GM19463 (cell line): Measurements from ENCODE around the gene TBC1D13.
A peak's percentile ranks its signal among the peaks of the same experiment; 100 is the strongest.
"Not testable (repeated sequence)": the region's sequence is repeated elsewhere in the genome, so short reads cannot be mapped to it uniquely, and the experiment has no call there.

Experiments used
- ATAC-seq: cut with Tn5 transposase; IDR thresholded peaks from one replicate; pipeline ENCODE4 v1.9.1; 2021; ENCODE audit warnings: mild to moderate bottlenecking, moderate library complexity; ENCODE audit not compliant: unreplicated experiment

Gene TBC1D13

GRCh38 chr9:128786681-128787601, at the start of gene TBC1D13:
Gene TBC1D13, plus strand, starts transcription at chr9:128787253. Its CDS starts 101 bp downstream, at chr9:128787354.
- ATAC-seq: peak; percentile 95

- ATAC-seq: no peak
Observed at GRCh38 chr9:128742401-128742800, 44.7 kb upstream of the TBC1D13 start.

GRCh38 chr9:128743421-128743820, 43.6 kb upstream of the TBC1D13 start:
- no peak for ATAC-seq

- ATAC-seq: no peak
Observed at GRCh38 chr9:128747241-128747640, 39.8 kb upstream of the TBC1D13 start.

- ATAC-seq: no peak
Observed at GRCh38 chr9:128750926-128751595, 36.0 kb upstream of the TBC1D13 start.

- ATAC-seq: no peak
Observed at GRCh38 chr9:128753627-128754026, 33.4 kb upstream of the TBC1D13 start.

GRCh38 chr9:128757602-128758001, 29.5 kb upstream of the TBC1D13 start:
- ATAC-seq: no peak

GRCh38 chr9:128762671-128763449, 24.2 kb upstream of the TBC1D13 start:
- no peak for ATAC-seq

GRCh38 chr9:128764361-128764760, 22.7 kb upstream of the TBC1D13 start:
- no peak for ATAC-seq

- no peak for ATAC-seq
Observed at GRCh38 chr9:128765499-128765898, 21.6 kb upstream of the TBC1D13 start.

- no peak for ATAC-seq
Observed at GRCh38 chr9:128768606-128769005, 18.4 kb upstream of the TBC1D13 start.

GRCh38 chr9:128770286-128771030, 16.6 kb upstream of the TBC1D13 start:
- ATAC-seq: no peak

- no peak for ATAC-seq
Observed at GRCh38 chr9:128771094-128771721, 15.8 kb upstream of the TBC1D13 start.

GRCh38 chr9:128771745-128772519, 15.1 kb upstream of the TBC1D13 start, which contains the start of gene ZER1:
Gene ZER1, minus strand, starts transcription at chr9:128771927. Its CDS starts 16,362 bp downstream, at chr9:128755565.
- ATAC-seq: peak; percentile 94

GRCh38 chr9:128773049-128773448, 14.0 kb upstream of the TBC1D13 start:
- ATAC-seq: no peak

- no peak for ATAC-seq
Observed at GRCh38 chr9:128774804-128775203, 12.2 kb upstream of the TBC1D13 start.

GRCh38 chr9:128780093-128780492, 7.0 kb upstream of the TBC1D13 start:
- ATAC-seq: not testable (repeated sequence)

- no peak for ATAC-seq
Observed at GRCh38 chr9:128781187-128782070, 5.6 kb upstream of the TBC1D13 start.
